Ascending aorta (tissue), 2 donors: ENCODE results near the gene CNTNAP2. TPM values are rescaled to one million over a fixed set of nuclear protein-coding genes. Genes with fewer than 3 reads are reported as not detected.

Source experiments
- DNase-seq, 2 donors: peaks; one replicate each; pipeline ENCODE4 v3.0.0-alpha.2; 2019; ENCODE audit warnings: low spot score in 2 of 2
- H3K27ac ChIP-seq, 2 donors: fragments of 200-600 bp; sonication (generic); one replicate each; pipeline ENCODE4 v1.5.1; 2016 to 2017; ENCODE audit warnings: mild to moderate bottlenecking in 1 of 2
- H3K27me3 ChIP-seq: fragments of 200-600 bp; sonication (generic); one replicate; pipeline ENCODE4 v1.5.1; 2017
- H3K36me3 ChIP-seq, 2 donors: fragments of 200-600 bp; sonication (generic); one replicate each; pipeline ENCODE4 v1.5.1; 2016
- H3K4me1 ChIP-seq, 2 donors: fragments of 200-600 bp; sonication (generic); one replicate each; pipeline ENCODE4 v1.5.1; 2016 to 2017; ENCODE audit warnings: mild to moderate bottlenecking in 1 of 2
- H3K4me3 ChIP-seq, 2 donors: fragments of 200-600 bp; sonication (generic); one replicate each; pipeline ENCODE4 v1.5.1; 2016 to 2017; ENCODE audit warnings: mild to moderate bottlenecking in 1 of 2
- H3K9me3 ChIP-seq, 2 donors: fragments of 200-600 bp; sonication (generic); one replicate each; pipeline ENCODE4 v1.5.1; 2016
- intact Hi-C: fragments of 100-400 bp; cut with DNase I; formaldehyde crosslinking; loops from one replicate; pipeline ENCODE4 v1.15.1; 2023
- total RNA-seq: library from RNA; depleted of rRNA; stranded (reverse); fragments of >200 nt; gene quantifications from one replicate; pipeline ENCODE4 v1.1.0, GENCODE V29; 2016
- TF ChIP-seq, protein P1 (sequence below), 3 experiments: fragments of 200-600 bp in 2 of 3; fragments of 450-650 bp in 1 of 3; sonication (generic) in 2 of 3; IDR thresholded peaks; one replicate each; pipeline ENCODE4 v1.5.1; 2016 to 2019; ENCODE audit warnings: antibody characterized with exemption in 3 of 3, mild to moderate bottlenecking in 1 of 3, moderate library complexity in 1 of 3

CNTNAP2 gene
- total RNA-seq, 1 donor from 2014 or later: not detected

- H3K4me1 ChIP-seq: peaks cover 0 to 4% of the 10 kb centered on the region in 2 donors
Observed at GRCh38 chr7:148306759-148307158, 2190.2 kb downstream of the CNTNAP2 start.

DNA sequence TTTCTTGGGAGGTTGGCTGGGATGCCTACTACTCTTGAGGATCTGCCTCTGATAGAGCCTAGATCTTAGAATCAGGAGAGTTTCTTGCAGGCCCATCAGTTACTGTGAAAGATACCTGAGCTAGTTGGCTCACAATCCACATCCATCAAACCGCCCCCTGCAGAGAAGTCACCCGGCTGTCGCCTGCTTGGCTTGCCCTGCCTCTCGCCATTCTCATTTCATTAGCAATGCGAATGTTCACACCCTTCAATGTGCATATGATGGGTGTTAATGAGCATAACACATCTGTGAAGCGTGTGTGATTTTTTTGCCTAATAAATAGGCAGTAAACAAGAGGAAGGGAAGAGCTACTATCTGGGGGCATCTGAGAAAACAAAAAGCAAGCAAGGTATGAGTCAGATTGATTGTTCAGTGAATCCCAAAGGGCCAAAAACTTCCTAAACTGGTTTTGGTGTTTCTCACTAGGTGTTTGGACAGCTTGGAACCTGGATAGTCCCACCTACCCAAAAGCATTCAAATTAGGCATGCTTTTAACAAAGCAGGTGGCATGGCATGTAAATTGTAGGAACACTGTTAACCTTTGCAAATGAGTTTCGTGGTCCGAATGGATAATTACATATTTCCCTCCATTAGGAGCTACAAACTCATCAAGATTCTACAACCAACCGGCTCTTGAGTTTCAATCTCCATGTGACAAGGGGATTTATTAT lies 2201.7 kb downstream of the CNTNAP2 start:
- no peak overlapping the region for H3K27ac ChIP-seq
- no peaks in the 10 kb centered on the region for H3K4me1 ChIP-seq
- H3K9me3 ChIP-seq: no peaks in the 10 kb centered on the region
- no peak for DNase-seq
- TF ChIP-seq, protein P1, sequence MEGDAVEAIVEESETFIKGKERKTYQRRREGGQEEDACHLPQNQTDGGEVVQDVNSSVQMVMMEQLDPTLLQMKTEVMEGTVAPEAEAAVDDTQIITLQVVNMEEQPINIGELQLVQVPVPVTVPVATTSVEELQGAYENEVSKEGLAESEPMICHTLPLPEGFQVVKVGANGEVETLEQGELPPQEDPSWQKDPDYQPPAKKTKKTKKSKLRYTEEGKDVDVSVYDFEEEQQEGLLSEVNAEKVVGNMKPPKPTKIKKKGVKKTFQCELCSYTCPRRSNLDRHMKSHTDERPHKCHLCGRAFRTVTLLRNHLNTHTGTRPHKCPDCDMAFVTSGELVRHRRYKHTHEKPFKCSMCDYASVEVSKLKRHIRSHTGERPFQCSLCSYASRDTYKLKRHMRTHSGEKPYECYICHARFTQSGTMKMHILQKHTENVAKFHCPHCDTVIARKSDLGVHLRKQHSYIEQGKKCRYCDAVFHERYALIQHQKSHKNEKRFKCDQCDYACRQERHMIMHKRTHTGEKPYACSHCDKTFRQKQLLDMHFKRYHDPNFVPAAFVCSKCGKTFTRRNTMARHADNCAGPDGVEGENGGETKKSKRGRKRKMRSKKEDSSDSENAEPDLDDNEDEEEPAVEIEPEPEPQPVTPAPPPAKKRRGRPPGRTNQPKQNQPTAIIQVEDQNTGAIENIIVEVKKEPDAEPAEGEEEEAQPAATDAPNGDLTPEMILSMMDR (IDR thresholded peaks at IDR 0.05): no peak
- H3K27me3 ChIP-seq: no peaks in the 10 kb centered on the region
- intact Hi-C loops: no loop called here
- no peak overlapping the region for H3K4me3 ChIP-seq
- no peaks in the 10 kb centered on the region for H3K36me3 ChIP-seq

More at GRCh38 chr7:148306759-148307158, 2190.2 kb downstream of the CNTNAP2 start:
- Histone ChIP-seq H3K36me3 (no peaks in the 10 kb centered on the region), H3K27ac (no peak overlapping the region), H3K9me3 (no peaks in the 10 kb centered on the region), H3K27me3 (no peaks in the 10 kb centered on the region), H3K4me3 (no peak overlapping the region)
- no peak for DNase-seq
- intact Hi-C loops: no loop called here
- TF ChIP-seq, protein P1 (IDR thresholded peaks at IDR 0.05): no peak

GRCh38 chr7:148318838-148319237 lies 2202.2 kb downstream of the CNTNAP2 start:
- H3K9me3 ChIP-seq: no peaks in the 10 kb centered on the region
- DNase-seq: no peak
- TF ChIP-seq, protein P1 (IDR thresholded peaks at IDR 0.05): no peak
- no peak overlapping the region for H3K4me3 ChIP-seq
- no peaks in the 10 kb centered on the region for H3K27me3 ChIP-seq
- no peak overlapping the region for H3K27ac ChIP-seq
- H3K36me3 ChIP-seq: no peaks in the 10 kb centered on the region
- no peaks in the 10 kb centered on the region for H3K4me1 ChIP-seq
- intact Hi-C loops: no loop called here

- no peak overlapping the region for H3K4me3 ChIP-seq
Observed at GRCh38 chr7:148319316-148319808, 2202.8 kb downstream of the CNTNAP2 start.

DNA sequence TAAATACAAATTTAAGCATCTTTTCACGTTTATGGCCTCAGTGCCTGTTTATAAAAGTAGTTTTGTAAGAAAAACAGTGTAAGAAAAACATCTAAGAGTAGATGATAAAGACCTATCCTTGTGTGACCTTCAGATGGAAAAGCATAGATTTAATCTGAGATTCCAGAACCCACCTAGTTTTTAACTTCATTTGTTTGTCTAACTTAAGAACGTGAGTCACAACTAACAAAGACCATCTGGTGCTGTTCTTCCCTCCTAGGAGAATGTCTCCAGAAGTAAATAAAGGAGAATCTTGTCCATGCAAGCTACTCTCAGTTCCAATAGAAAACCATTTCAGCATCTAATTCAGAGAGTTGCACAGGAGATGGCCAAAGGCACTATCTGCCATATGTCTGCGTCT lies 2208.6 kb downstream of the CNTNAP2 start:
- H3K4me3 ChIP-seq: no peak overlapping the region
- H3K27ac ChIP-seq: no peak overlapping the region
- H3K27me3 ChIP-seq: no peaks in the 10 kb centered on the region
- intact Hi-C loops: no loop called here
- no peaks in the 10 kb centered on the region for H3K36me3 ChIP-seq
- TF ChIP-seq, protein P1 (IDR thresholded peaks at IDR 0.05): no peak
- DNase-seq: no peak
- no peaks in the 10 kb centered on the region for H3K4me1 ChIP-seq
- H3K9me3 ChIP-seq: no peaks in the 10 kb centered on the region

More at GRCh38 chr7:148319316-148319808, 2202.8 kb downstream of the CNTNAP2 start:
- H3K4me1 ChIP-seq: no peaks in the 10 kb centered on the region
- intact Hi-C loops: no loop called here
- no peak overlapping the region for H3K27ac ChIP-seq
- TF ChIP-seq, protein P1 (IDR thresholded peaks at IDR 0.05): no peak
- no peaks in the 10 kb centered on the region for H3K36me3 ChIP-seq
- DNase-seq: no peak
- H3K9me3 ChIP-seq: no peaks in the 10 kb centered on the region
- no peaks in the 10 kb centered on the region for H3K27me3 ChIP-seq
